ENCODE data around the gene MYH14. TPM values are rescaled to one million over a fixed set of nuclear protein-coding genes. Genes with fewer than 3 reads are reported as not detected.

MYH14 gene
- total RNA-seq, 1 experiment from 2014 or later, result 7.2 TPM

Other genes with a start within 250 kb of the MYH14 start
- not detected in 2 replicates for gene SIGLEC11, start 242.4 kb upstream of the MYH14 start, total RNA-seq (2014; rRNA removed; shearing (Covaris generic))
- 18.2 and 22.7 TPM in 2 replicates for gene VRK3, start 178.2 kb upstream of the MYH14 start, total RNA-seq (2014; rRNA removed; shearing (Covaris generic))
- gene ZNF473, start 177.6 kb upstream of the MYH14 start, total RNA-seq (2014; rRNA removed; shearing (Covaris generic)), result 20.0 and 22.2 TPM in 2 replicates
- not detected in 2 replicates for gene IZUMO2, start 40.3 kb upstream of the MYH14 start, total RNA-seq (2014; rRNA removed; shearing (Covaris generic))
- 0.06 and 0.15 TPM in 2 replicates for gene KCNC3, start 125.8 kb downstream of the MYH14 start, total RNA-seq (2014; rRNA removed; shearing (Covaris generic))
- gene NAPSA, start 162.0 kb downstream of the MYH14 start, total RNA-seq (2014; rRNA removed; shearing (Covaris generic)), result not detected in 2 replicates
- gene NR1H2, start 172.8 kb downstream of the MYH14 start, total RNA-seq (2014; rRNA removed; shearing (Covaris generic)), result 61.1 and 77.3 TPM in 2 replicates
- gene POLD1, start 180.7 kb downstream of the MYH14 start, total RNA-seq (2014; rRNA removed; shearing (Covaris generic)), result 84.5 and 99.5 TPM in 2 replicates
- gene SPIB, start 215.3 kb downstream of the MYH14 start, total RNA-seq (2014; rRNA removed; shearing (Covaris generic)), result not detected in 2 replicates
- not detected in 2 replicates for gene MYBPC2, start 229.3 kb downstream of the MYH14 start, total RNA-seq (2014; rRNA removed; shearing (Covaris generic))